ENCODE data around the gene CHD5.

The CHD5 gene

GRCh38 chr1:6130036-6130435, 50.1 kb downstream of the CHD5 start:
- FAIRE-seq: no peak

GRCh38 chr1:6129313-6129712, 50.8 kb downstream of the CHD5 start:
- no peak for FAIRE-seq

GRCh38 chr1:6128276-6129081, 51.6 kb downstream of the CHD5 start:
- no peak for FAIRE-seq

- no peak for FAIRE-seq
Measured at GRCh38 chr1:6127587-6128163, 52.4 kb downstream of the CHD5 start.

GRCh38 chr1:6126521-6127067, 53.5 kb downstream of the CHD5 start:
- FAIRE-seq: no peak

- FAIRE-seq: no peak
Measured at GRCh38 chr1:6126028-6126427, 54.1 kb downstream of the CHD5 start.

GRCh38 chr1:6125366-6125765, 54.8 kb downstream of the CHD5 start:
- no peak for FAIRE-seq

- no peak for FAIRE-seq
Measured at GRCh38 chr1:6124746-6125365, 55.3 kb downstream of the CHD5 start.

GRCh38 chr1:6124341-6124740, 55.8 kb downstream of the CHD5 start:
- FAIRE-seq: no peak

GRCh38 chr1:6123816-6124215, 56.3 kb downstream of the CHD5 start:
- FAIRE-seq: no peak

- no peak for FAIRE-seq
Measured at GRCh38 chr1:6123083-6123482, 57.0 kb downstream of the CHD5 start.

GRCh38 chr1:6121651-6122370, 58.3 kb downstream of the CHD5 start:
- FAIRE-seq: no peak

GRCh38 chr1:6121021-6121421, 59.1 kb downstream of the CHD5 start:
- FAIRE-seq: no peak

- FAIRE-seq: no peak
Measured at GRCh38 chr1:6118415-6118814, 61.7 kb downstream of the CHD5 start.

- FAIRE-seq: no peak
Measured at GRCh38 chr1:6117624-6118023, 62.5 kb downstream of the CHD5 start.

- peak; percentile 48 for FAIRE-seq
Measured at GRCh38 chr1:6117064-6117463, 63.1 kb downstream of the CHD5 start.

- no peak for FAIRE-seq
Measured at GRCh38 chr1:6116137-6116536, 64.0 kb downstream of the CHD5 start.

GRCh38 chr1:6113745-6114144, 66.4 kb downstream of the CHD5 start:
- FAIRE-seq: no peak

GRCh38 chr1:6113116-6113515, 67.0 kb downstream of the CHD5 start:
- FAIRE-seq: no peak

GRCh38 chr1:6112690-6113005, 67.5 kb downstream of the CHD5 start:
- FAIRE-seq: no peak

GRCh38 chr1:6111991-6112689, 68.0 kb downstream of the CHD5 start:
- FAIRE-seq: no peak

GRCh38 chr1:6111571-6111970, 68.5 kb downstream of the CHD5 start:
- no peak for FAIRE-seq

- no peak for FAIRE-seq
Measured at GRCh38 chr1:6110326-6110725, 69.8 kb downstream of the CHD5 start.

Data from G401.6 (cell line).